Heart left ventricle (tissue), 16 donors: ENCODE data around the gene TOMM7. TPM values are rescaled to one million over a fixed set of nuclear protein-coding genes. Genes with fewer than 3 reads are reported as not detected.

Experiments
- ATAC-seq, 4 donors: fragments of 200-7000 bp; cut with Tn5 transposase; one replicate each; pipeline ENCODE4 v1.9.1; 2020 to 2022; ENCODE audit warnings: moderate library complexity in 4 of 4, mild to moderate bottlenecking in 3 of 4, moderate number of reproducible peaks in 1 of 4
- DNase-seq, 5 donors: peaks; one replicate each; pipeline ENCODE4 v3.0.0-alpha.2; 2020
- H3K27ac ChIP-seq, 12 donors: fragments of 200-600 bp; sonication (generic) in 4 of 12; one replicate each; pipeline versions ENCODE4 v1.5.0 to v1.8.0; 2016 to 2022; ENCODE audit warnings: mild to moderate bottlenecking in 2 of 12
- H3K27me3 ChIP-seq, 9 donors: fragments of 200-600 bp; sonication (generic) in 2 of 9; one replicate each; pipeline versions ENCODE4 v1.5.1 to v1.8.0; 2016 to 2022; ENCODE audit warnings: mild to moderate bottlenecking in 3 of 9
- H3K36me3 ChIP-seq, 9 donors: fragments of 200-600 bp; sonication (generic) in 2 of 9; one replicate each; pipeline versions ENCODE4 v1.5.0 to v1.8.0; 2018 to 2022; ENCODE audit warnings: mild to moderate bottlenecking in 2 of 9
- H3K4me1 ChIP-seq, 12 donors: fragments of 200-600 bp; sonication (generic) in 4 of 12; one replicate each; pipeline versions ENCODE4 v1.5.0 to v1.8.0; 2016 to 2022; ENCODE audit warnings: mild to moderate bottlenecking in 3 of 12
- H3K4me3 ChIP-seq, 12 donors: fragments of 200-600 bp; sonication (generic) in 4 of 12; one replicate each; pipeline versions ENCODE4 v1.5.0 to v1.8.0; 2017 to 2022; ENCODE audit warnings: mild to moderate bottlenecking in 9 of 12, moderate library complexity in 4 of 12
- H3K9me3 ChIP-seq, 12 donors: fragments of 200-600 bp; sonication (generic) in 4 of 12; one replicate each; pipeline versions ENCODE4 v1.5.0 to v1.8.0; 2016 to 2022; ENCODE audit warnings: mild to moderate bottlenecking in 1 of 12
- POLR2A ChIP-seq, 2 donors: fragments of 450-650 bp; IDR thresholded peaks; one replicate each; pipeline ENCODE4 v1.6.1; 2017; ENCODE audit warnings: antibody characterized with exemption in 2 of 2, mild to moderate bottlenecking in 2 of 2, moderate library complexity in 2 of 2
- WGBS, 4 donors: extraction: QIAGEN DNeasy Blood & Tissue Kit in 2 of 4; methylation state at CpG; one replicate each; pipeline versions ENCODE4 v1.1.5 to v1.1.7; 2013 to 2018; 5-methylcytosine and 5-hydroxymethylcytosine counted together
- intact Hi-C, 10 donors: fragments of 100-400 bp; cut with DNase I; formaldehyde crosslinking; loops; one replicate each; pipeline versions ENCODE4 v1.11.1 to v1.14.2; 2022
- polyA plus RNA-seq, 2 donors: library from polyadenylated mRNA; stranded (reverse); fragments of 200-250 nt; gene quantifications; one replicate each; pipeline ENCODE4 v1.2.3, GENCODE V29; 2013
- total RNA-seq, 9 donors: library from RNA; depleted of rRNA in 2 of 9; stranded (reverse); fragments of >200 nt in 2 of 9; fragmentation: NEBNext Ultra II Directional in 3 of 9; extraction: Animal tissue kit (Norgen Biotek cat#: 25700) in 3 of 9; gene quantifications; one replicate each; pipeline versions ENCODE4 v1.1.0 to v1.2.4, GENCODE V29; 2016 to 2023
- TF ChIP-seq, protein P1 (sequence below), 12 donors: fragments of 200-600 bp; sonication (generic) in 4 of 12; IDR thresholded peaks; one replicate each; pipeline versions ENCODE4 v1.5.0 to v1.8.0; 2018 to 2022; ENCODE audit warnings: antibody characterized with exemption in 12 of 12, mild to moderate bottlenecking in 5 of 12
- donor health status: ischemic (EF 13 %, LVEDD 7.1; RV severe dilation, severe dysfunction).
- donor health status: healthy with polysubstance abuse.
- donor health status: DM: no; HTN: yes; CAD: no.
- donor health status: DM: no; HTN: no; CAD: no.
- donor health status: ischemic (EF 25% LVEDD 6.9; RV normal size, moderate dysfunction).
- donor health status: ischemic (EF 25% LVEDD 5.7; RV mildly dilated, moderate dysfunction).
- donor health status: healthy.
- donor health status: DM: yes; HTN: yes; CAD: no.
- donor health status: ischemic (EF 35%, LVEDD 5.7; RV mildly dilated, moderate dysfunction).
- donor health status: nonischemic (EF 11% LVEDD 7.7; RV severe dilation, severe dysfunction).
- donor health status: DM: yes; HTN: yes; CAD: no.
- donor health status: PGD.
- donor health status: ischemic (EF 29% LVEDD 5.4; RV normal size, mild dysfunction).
- donor health status: nonischemic (EF 23%, LVEDD 6.1; RV moderate dilation, normal function).

TOMM7 gene
- total and polyA plus RNA-seq, 11 donors: 137 to 529 (median 351) TPM

DNA sequence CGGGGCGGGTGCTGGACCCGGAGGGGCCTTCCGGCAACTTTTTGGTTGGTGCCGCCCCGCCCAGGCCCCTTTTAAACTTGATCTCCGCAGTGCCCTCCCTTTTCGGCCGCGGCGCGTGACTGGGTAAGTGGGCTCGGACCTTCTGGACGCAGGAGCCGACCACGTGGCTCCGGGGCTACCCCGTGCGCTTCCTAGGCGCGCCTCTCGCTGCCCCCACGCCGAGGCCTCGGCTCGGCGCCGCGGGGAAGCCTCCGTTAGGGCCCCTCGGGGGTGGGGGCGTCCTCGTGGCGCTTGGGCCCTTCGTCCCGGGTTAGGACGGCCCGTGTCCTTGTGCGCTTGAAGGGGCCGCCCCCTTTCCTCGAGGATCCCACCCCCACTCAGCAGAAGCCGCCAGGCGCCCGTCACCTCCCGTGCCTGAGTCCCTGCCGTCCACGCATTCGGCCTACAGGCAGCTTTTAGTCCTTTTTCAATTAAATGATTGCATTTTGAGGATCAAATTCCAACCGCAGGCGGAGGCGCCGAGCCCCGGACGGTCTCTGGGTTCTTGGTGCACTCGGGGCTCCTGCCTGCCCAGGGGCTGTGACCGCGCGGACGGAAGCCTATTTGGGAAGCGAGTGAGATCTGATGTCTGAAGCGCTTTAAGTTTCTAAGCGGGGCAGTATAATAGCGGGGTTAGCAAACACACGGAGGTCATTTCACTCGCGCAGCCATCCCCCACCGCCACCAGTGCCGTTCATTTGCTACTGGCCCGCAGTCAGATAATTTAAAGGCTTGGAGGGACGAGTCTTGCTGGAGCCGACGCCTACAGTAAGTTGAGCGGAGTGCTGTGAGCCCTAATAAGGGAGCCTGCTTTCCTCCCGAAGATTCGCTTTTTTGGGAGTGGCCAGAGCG lies 31.8 kb upstream of the TOMM7 start:
- intact Hi-C loops: loop anchor here (2.0 to 10.0 kb wide), 11 partner anchors 32 to 292 kb away; partner anchors contain the start of genes HYCC1 (in 5 of the 10) and TOMM7 (in 2 of the 10)
- WGBS, 4 donors: 0 to 2% (median 1%) methylated on average over 29 to 76 of the region's 76 CpGs
- no peaks in the 10 kb centered on the region for H3K27me3 ChIP-seq

DNA sequence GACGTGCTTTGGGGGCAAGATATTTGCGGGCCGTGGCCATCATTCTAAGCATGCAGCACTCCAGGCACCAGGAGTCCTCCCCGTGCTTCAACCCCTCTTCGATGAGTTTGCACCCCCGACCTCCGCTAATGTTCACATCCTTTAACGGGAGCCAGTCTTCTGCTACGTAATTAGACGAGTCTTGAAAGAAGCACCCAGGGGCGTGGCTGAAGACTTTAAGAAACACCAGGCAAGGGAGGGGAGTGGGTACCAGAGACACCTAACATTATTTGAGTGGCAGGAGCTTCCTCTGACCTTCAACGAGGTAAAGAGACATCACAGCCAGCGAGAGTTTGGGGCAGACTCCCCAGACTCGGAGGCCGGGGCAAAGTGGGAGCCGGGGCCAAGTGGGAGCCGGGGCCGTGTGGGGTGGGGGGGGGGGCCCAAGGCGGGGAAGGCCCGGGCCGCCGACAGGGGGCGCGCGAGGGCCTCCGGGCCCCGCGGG lies 31.1 kb upstream of the TOMM7 start:
- 6 to 41% (median 15%) methylated on average over 5 to 28 of the region's 28 CpGs for WGBS, 4 donors
- TF ChIP-seq POLR2A (IDR thresholded peaks at IDR 0.05): no peak
- TF ChIP-seq, protein P1, sequence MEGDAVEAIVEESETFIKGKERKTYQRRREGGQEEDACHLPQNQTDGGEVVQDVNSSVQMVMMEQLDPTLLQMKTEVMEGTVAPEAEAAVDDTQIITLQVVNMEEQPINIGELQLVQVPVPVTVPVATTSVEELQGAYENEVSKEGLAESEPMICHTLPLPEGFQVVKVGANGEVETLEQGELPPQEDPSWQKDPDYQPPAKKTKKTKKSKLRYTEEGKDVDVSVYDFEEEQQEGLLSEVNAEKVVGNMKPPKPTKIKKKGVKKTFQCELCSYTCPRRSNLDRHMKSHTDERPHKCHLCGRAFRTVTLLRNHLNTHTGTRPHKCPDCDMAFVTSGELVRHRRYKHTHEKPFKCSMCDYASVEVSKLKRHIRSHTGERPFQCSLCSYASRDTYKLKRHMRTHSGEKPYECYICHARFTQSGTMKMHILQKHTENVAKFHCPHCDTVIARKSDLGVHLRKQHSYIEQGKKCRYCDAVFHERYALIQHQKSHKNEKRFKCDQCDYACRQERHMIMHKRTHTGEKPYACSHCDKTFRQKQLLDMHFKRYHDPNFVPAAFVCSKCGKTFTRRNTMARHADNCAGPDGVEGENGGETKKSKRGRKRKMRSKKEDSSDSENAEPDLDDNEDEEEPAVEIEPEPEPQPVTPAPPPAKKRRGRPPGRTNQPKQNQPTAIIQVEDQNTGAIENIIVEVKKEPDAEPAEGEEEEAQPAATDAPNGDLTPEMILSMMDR (IDR thresholded peaks at IDR 0.05): peak in 1 of 12 donors; percentile 97
- H3K36me3 ChIP-seq: peaks cover 0 to 28% (median 16%) of the 10 kb centered on the region in 9 donors
- no peaks in the 10 kb centered on the region for H3K27me3 ChIP-seq
- H3K27ac ChIP-seq: peak overlapping the region; percentile 83 to 98 (median 96)
- H3K4me3 ChIP-seq: peak overlapping the region; percentile 40 to 91 (median 82)
- H3K9me3 ChIP-seq: no peaks in the 10 kb centered on the region
- ATAC-seq: peak in 1 of 4 donors; percentile 2
- H3K4me1 ChIP-seq: peaks cover 0 to 38% (median 19%) of the 10 kb centered on the region in 12 donors
- intact Hi-C loops: loop anchor here (2.0 to 10.0 kb wide), 10 partner anchors 31 to 291 kb away; partner anchors contain the start of genes HYCC1 (in 5 of the 10) and TOMM7 (in 1 of the 10)
- peak in 1 of 5 donors; percentile 40 for DNase-seq

More for the DNA sequence above, 31.8 kb upstream of the TOMM7 start:
- Histone ChIP-seq H3K27ac (peak overlapping the region; percentile 83 to 98 (median 96)), H3K9me3 (no peaks in the 10 kb centered on the region), H3K4me3 (peak overlapping the region; percentile 40 to 91 (median 82)), H3K4me1 (peaks cover 0 to 45% (median 20%) of the 10 kb centered on the region in 12 donors), H3K36me3 (peaks cover 0 to 33% (median 19%) of the 10 kb centered on the region in 9 donors)
- peak; percentile 88 to 96 (median 93) for DNase-seq
- TF ChIP-seq POLR2A (IDR thresholded peaks at IDR 0.05): peak in 1 of 2 donors; percentile 74
- TF ChIP-seq, protein P1 (IDR thresholded peaks at IDR 0.05): peak in 11 of 12 donors; percentile 67 to 96 (median 93)
- ATAC-seq: peak; percentile 73 to 93 (median 86)

DNA sequence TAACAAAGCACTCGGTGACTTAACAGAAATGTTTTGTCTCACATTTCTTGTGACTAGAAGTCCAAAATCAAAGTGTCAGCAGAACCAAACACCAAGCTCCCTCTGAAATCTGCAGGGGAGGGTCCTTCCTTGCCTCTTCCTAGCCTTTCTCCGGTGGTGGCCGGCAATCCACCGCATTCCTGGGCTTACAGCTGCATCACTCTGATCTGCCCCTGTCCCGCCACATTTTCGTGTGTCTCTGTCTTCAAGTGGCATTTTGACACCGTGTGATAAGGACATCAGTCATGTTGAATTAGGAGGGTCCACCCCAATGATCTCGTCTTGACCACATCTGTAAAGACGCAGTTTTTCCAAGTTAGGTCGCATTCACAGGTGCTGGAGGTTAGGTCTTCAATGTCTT lies 30.5 kb upstream of the TOMM7 start:
- Histone ChIP-seq H3K27ac (peak overlapping the region in 4 of 12 donors; percentile 83 to 97 (median 92)), H3K27me3 (no peaks in the 10 kb centered on the region), H3K9me3 (no peaks in the 10 kb centered on the region), H3K4me3 (no peak overlapping the region), H3K4me1 (peaks cover 0 to 32% (median 16%) of the 10 kb centered on the region in 12 donors), H3K36me3 (peaks cover 0 to 22% (median 11%) of the 10 kb centered on the region in 9 donors)
- 65 to 70% (median 67%) methylated on average over 10 of the region's 10 CpGs for WGBS, 4 donors
- DNase-seq: no peak
- ATAC-seq: no peak
- intact Hi-C loops: loop anchor here (5.0 to 10.0 kb wide), 9 partner anchors 84 to 291 kb away; partner anchors contain the start of gene HYCC1 (in 5 of the 10)
- TF ChIP-seq, protein P1 (IDR thresholded peaks at IDR 0.05): no peak
- no peak for TF ChIP-seq POLR2A (IDR thresholded peaks at IDR 0.05)
